Measurements from ENCODE around the gene RPGRIP1L.

DNA sequence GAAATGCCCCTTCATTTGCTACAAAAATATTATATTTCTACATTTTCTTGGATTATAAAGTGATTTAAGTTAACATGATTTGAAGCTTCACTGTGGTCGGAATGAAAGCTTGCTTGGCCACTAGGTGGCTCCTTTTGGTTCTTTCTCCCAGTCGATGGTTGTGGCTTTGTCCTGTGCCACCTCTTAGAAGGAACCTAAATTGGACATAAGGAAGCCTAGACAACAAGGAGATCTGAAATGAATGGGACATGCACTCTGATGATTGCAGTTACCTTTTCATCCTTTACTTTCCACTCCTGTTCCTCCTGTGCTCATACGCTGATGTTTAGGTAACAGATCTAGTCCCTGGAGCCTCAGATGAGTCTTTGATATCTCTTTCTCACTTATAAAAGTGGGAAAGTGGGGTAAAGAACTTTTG lies 39.5 kb upstream of the RPGRIP1L start:
- TF ChIP-seq, protein P1, sequence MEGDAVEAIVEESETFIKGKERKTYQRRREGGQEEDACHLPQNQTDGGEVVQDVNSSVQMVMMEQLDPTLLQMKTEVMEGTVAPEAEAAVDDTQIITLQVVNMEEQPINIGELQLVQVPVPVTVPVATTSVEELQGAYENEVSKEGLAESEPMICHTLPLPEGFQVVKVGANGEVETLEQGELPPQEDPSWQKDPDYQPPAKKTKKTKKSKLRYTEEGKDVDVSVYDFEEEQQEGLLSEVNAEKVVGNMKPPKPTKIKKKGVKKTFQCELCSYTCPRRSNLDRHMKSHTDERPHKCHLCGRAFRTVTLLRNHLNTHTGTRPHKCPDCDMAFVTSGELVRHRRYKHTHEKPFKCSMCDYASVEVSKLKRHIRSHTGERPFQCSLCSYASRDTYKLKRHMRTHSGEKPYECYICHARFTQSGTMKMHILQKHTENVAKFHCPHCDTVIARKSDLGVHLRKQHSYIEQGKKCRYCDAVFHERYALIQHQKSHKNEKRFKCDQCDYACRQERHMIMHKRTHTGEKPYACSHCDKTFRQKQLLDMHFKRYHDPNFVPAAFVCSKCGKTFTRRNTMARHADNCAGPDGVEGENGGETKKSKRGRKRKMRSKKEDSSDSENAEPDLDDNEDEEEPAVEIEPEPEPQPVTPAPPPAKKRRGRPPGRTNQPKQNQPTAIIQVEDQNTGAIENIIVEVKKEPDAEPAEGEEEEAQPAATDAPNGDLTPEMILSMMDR (IDR thresholded peaks at IDR 0.05): peak in 2 of 3 donors; percentile 21 to 29
- TF ChIP-seq POLR2AphosphoS5 (IDR thresholded peaks at IDR 0.05): no peak
